Muscle of arm (tissue), 12 donors: ENCODE data around the gene ARID1A. TPM values are rescaled to one million over a fixed set of nuclear protein-coding genes. Genes with fewer than 3 reads are reported as not detected.

ENCODE experiments used
- DNase-seq: peaks from one replicate; pipeline ENCODE4 v3.0.0-alpha.2; 2013
- polyA plus RNA-seq, 12 donors: library from polyadenylated mRNA; unstranded; fragments of 120-200 nt; gene quantifications; one replicate each; pipeline ENCODE4 v1.2.1, GENCODE V29; 2013; ENCODE audit not compliant: insufficient read length in 12 of 12

Gene ARID1A
- polyA plus RNA-seq, 12 donors, result 38.3 to 154 (median 45.2) TPM; not detected in 1

DNA sequence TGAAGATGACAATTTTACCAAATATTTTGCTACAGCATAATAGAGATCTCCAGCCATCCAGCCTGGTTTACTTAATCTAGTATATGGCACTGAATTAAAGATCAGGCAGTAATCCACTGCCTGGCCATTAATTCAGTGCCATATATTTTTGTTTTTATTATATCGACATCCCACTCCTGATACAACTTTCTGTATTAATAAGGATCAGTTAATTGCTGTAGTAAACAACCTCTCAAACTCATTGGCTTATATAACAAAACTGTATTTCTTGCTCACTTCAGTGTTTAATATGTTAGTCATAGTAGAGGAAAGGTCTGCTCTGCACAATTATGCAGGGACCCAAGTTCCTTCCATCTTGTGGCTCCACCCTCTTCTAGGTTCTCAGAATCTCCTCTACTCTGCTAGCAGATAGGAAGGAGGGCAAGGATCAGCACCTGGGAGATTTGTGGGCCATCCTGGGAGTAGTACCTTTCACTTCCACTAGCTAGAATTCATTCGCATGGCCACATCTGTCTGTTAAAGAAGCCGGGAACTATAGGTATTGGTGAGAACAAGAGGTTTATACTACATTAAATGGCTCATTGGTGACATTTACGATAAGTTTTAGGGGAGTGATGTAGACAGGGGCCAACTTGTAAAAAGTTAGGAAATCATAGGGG lies 127.1 kb downstream of the ARID1A start:
- DNase-seq, result no peak

DNA sequence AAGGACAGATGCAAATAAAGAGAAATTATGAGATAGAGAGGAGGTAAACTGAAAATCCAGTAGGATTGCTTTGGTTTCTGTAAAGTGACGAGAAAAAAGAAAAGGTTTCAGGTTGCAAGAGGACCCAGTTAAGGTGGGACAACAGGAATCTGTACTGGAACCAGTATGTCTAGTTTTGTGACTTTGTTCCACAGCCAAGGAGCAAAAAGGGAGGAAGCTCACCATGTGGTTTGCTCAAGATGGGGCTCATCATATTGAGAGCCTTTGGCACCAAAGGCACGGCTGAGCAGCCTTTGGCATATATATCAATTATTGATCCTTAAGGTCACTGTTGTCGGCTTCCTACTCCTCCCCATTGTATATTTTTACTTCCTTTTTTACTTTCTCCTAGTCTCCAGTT lies 128.9 kb downstream of the ARID1A start:
- no peak for DNase-seq

DNA sequence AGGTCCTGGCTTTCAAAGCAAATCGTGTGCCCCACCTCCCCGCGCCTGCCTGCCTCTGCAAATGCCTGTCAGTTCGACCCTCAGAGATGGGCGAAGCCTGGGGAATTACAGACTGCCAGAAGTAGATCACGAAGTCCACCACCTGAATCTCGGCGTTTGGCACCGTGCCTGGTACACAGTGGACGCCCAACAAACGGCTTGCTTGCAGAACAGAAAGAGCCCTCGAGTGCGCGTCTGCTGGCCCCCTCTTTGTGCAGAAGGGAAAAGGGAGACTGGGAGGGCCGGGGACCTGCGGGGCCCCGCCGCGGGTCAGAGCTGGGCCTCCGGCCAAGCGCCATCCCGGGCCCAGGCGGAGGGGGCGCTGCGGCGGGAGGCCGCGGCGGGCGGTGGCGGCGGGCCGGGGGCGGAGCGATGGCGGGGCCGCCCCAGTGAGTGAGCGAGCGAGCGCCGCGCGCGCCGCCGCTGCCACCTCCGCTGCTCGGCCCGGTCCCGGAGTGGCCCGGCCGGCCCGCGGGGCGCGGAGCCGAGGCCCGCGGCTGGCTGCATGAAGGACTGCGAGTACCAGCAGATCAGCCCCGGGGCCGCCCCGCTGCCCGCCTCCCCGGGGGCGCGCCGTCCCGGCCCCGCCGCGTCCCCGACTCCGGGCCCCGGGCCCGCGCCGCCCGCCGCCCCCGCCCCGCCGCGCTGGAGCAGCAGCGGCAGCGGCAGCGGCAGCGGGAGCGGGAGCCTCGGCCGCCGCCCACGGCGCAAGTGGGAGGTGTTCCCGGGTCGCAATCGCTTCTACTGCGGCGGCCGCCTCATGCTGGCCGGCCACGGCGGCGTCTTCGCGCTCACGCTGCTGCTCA lies 130.7 kb downstream of the ARID1A start, which contains the start of gene ZDHHC18:
ZDHHC18 (plus strand) TSS at position 428 of the 845 bp plus-strand sequence; CDS start at position 545, 117 bp downstream.
- peak; percentile 62 for DNase-seq

DNA sequence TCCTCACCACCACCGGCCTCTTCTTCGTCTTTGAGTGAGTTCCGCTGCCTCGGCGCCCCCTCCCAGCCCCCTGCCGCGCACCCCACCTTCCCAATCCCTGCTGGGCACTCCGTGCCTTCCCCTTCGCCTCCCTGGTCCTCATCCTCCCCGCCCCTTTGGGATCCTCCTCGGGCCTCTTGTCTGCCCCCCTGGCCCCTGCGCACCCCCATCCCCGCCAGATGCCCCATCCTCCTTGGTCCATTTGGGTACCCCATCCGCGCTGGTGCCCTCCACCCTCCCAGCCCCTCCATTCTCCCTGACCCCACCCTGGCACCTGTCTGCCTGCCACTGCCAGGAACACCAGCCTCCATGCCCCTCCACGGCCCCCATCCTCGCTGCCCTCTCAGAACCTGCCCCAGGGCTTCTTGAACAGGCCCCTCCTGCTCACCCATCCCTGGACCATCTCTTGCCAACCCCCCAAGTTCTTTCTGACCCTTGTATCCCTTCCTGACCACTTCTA lies 131.3 kb downstream of the ARID1A start:
- no peak for DNase-seq

DNA sequence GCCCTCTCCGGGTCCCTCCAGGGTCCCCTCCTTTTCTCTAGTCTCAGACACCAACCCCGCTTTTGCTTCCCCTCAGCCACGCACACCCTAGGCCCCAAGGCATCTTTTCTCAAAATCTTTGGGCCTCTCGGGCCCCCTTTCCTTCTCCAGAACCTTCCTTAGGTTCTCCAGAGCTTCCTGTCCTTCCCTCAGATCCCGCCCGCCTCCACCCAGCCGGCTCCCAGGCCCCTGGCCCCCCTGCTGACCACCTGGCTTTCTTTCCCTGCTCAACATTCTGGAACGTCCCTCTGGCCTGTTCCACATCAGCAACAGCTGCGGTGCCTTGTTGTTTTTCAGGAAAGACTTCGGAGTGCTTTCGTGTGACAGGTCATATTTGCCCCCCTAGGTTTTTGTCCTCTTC lies 131.8 kb downstream of the ARID1A start:
- peak; percentile 12 for DNase-seq

DNA sequence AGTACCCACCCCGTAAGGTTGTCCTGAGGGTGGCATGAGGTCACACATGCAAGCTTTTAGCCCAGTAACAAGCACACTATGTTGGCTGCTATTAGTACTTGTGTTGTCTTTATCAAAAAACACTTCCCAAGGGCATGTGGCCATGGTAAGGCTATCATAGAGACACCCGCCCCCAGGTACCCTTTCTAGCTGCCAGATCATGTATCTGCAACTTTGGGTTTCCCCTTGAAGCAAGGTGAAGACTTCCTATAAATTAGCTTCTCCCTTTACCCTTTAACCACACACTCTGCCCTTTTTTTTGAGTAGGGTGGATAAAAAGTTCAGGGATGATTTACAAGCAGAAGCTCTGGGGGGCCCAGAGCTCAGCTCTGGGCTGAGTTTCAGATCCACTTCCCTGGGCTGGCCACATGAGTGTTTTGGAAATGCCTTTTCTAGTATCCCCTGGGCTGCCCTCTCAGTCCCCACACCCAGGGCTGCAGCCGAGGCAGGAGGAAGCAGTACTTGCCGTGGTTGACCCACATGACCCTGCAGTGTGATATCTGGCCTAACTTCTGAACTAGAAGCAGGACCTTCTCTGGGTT lies 132.7 kb downstream of the ARID1A start:
- DNase-seq, result no peak

DNA sequence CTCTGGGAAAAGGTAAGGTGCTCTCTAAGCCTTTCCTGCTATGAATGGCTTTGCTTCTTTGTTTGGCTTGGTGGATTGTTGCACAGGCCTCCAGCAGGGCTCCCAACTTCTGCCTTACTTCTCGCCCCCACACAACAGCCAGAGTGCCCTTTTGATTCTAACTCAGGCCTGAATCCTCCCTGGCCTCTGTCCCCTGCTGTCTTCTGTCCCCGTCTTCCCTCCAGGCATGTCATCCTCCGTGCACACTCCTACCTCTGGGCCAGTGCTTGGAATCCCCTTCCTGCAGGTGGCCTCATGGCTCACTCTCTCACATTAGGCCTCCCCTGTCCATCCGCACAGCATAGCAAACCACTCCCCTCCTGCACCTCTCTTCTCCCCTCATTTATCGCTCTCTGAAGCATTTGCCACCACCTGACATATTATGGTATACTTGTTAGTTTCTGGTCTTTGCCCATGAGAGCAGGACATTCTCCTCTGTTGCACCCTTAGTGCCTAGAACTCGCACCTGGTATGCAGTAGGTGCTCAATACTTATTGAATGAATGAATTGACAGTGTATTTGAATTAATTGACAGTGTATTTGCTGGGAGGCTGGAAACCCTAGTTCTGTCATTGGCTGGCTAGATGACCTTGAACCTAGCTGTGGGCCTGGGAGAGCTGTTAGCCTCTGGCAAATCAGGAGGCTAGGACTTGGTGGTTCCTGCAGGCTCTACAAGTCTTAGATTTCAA lies 133.5 kb downstream of the ARID1A start:
- no peak for DNase-seq

DNA sequence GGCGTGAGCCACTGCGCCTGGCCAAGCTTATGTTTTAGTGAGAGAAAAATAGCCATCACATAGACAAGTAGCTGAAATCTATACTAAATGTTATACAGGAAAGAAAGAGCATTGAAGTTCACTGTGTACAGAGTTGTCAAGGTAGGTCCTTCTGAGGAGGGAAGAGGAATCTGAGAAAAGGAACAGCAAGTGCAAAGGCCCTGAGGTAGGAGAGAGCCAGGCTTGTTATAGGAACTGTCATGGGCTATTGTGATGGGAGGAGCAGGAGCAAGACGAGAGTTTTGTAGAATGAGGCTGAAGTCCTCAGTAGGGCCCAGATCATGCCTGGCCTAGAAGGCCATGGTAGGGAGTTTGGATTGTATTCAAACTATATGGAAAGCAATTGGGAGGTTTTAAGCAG lies 135.2 kb downstream of the ARID1A start:
- no peak for DNase-seq

Other genes with a start within 250 kb of the ARID1A start
- 1,000 to 10,000 TPM in 2 of 12 donors, 100 to 1,000 TPM in 10; 542 to 2,322 (median 683) TPM for gene HMGN2, start 223.6 kb upstream of the ARID1A start, polyA plus RNA-seq
- 10 to 100 TPM in 2 of 12 donors, 1 to 10 TPM in 9, not detected in 1; 4.2 to 31.6 (median 5.9) TPM for gene RPS6KA1, start 166.3 kb upstream of the ARID1A start, polyA plus RNA-seq
- gene PIGV, start 91.9 kb downstream of the ARID1A start, polyA plus RNA-seq, result 10 to 100 TPM in 2 of 12 donors, 1 to 10 TPM in 9, not detected in 1; 6.5 to 27.1 (median 7.9) TPM
- 10 to 100 TPM in 11 of 12 donors, not detected in 1; 14.5 to 32.9 (median 18.0) TPM for gene ZDHHC18, start 130.7 kb downstream of the ARID1A start, polyA plus RNA-seq
- gene SFN, start 167.1 kb downstream of the ARID1A start, polyA plus RNA-seq, result 100 to 1,000 TPM in 1 of 12 donors, 10 to 100 TPM in 2, under 1 TPM in 5, not detected in 4; 0.15 to 110 (median 0.56) TPM
- 10 to 100 TPM in 10 of 12 donors, 1 to 10 TPM in 1, not detected in 1; 6.9 to 29.4 (median 19.3) TPM for gene GPN2, start 194.3 kb downstream of the ARID1A start, polyA plus RNA-seq
- 10 to 100 TPM in 6 of 12 donors, 1 to 10 TPM in 5, not detected in 1; 7.4 to 12.3 (median 10.1) TPM for gene GPATCH3, start 204.5 kb downstream of the ARID1A start, polyA plus RNA-seq
- not detected for gene NR0B2, start 218.0 kb downstream of the ARID1A start, polyA plus RNA-seq
- 10 to 100 TPM in 11 of 12 donors, not detected in 1; 42.2 to 61.8 (median 53.1) TPM for gene NUDC, start 225.7 kb downstream of the ARID1A start, polyA plus RNA-seq